Measurements from ENCODE around the gene PHLDB2. TPM values are rescaled to one million over a fixed set of nuclear protein-coding genes. Genes with fewer than 3 reads are reported as not detected.

Gene PHLDB2
- total and polyA plus RNA-seq, 12 donors = 6.2 to 39.6 (median 13.9) TPM

GRCh38 chr3:111820651-111821050 lies 38.4 kb upstream of the PHLDB2 start:
- H3K27me3 ChIP-seq = no peaks in the 10 kb centered on the region
- H3K36me3 ChIP-seq (replicated peaks in 1 of 2) = no peaks in the 10 kb centered on the region
- no peak overlapping the region for H3K27ac ChIP-seq
- no peak for TF ChIP-seq CTCF (IDR thresholded peaks at IDR 0.05)
- no peak for TF ChIP-seq POLR2A (IDR thresholded peaks at IDR 0.05)
- H3K4me3 ChIP-seq = no peak overlapping the region
- 92 to 97% (median 94%) methylated on average over 3 of the region's 3 CpGs for WGBS, 4 donors
- H3K9me3 ChIP-seq (replicated peaks in 1 of 3) = no peaks in the 10 kb centered on the region
- no peak for DNase-seq
- intact Hi-C loops (cut with DNase I) = no loop called here
- H3K4me1 ChIP-seq (replicated peaks in 1 of 2) = no peaks in the 10 kb centered on the region

GRCh38 chr3:111821891-111822290 lies 37.2 kb upstream of the PHLDB2 start:
- no peak for DNase-seq
- H3K4me1 ChIP-seq (replicated peaks in 1 of 2) = no peaks in the 10 kb centered on the region
- H3K4me3 ChIP-seq = no peak overlapping the region
- no peak overlapping the region for H3K27ac ChIP-seq
- H3K36me3 ChIP-seq (replicated peaks in 1 of 2) = no peaks in the 10 kb centered on the region
- no peaks in the 10 kb centered on the region for H3K9me3 ChIP-seq (replicated peaks in 1 of 3)
- TF ChIP-seq CTCF (IDR thresholded peaks at IDR 0.05) (no peak), POLR2A (IDR thresholded peaks at IDR 0.05) (no peak)
- H3K27me3 ChIP-seq = no peaks in the 10 kb centered on the region
- intact Hi-C loops (cut with DNase I) = no loop called here

- Histone ChIP-seq H3K27me3 (no peaks in the 10 kb centered on the region), H3K4me3 (no peak overlapping the region), H3K9me3 (replicated peaks in 1 of 3) (no peaks in the 10 kb centered on the region), H3K4me1 (replicated peaks in 1 of 2) (no peaks in the 10 kb centered on the region), H3K36me3 (replicated peaks in 1 of 2) (no peaks in the 10 kb centered on the region), H3K27ac (no peak overlapping the region)
- DNase-seq = no peak
- WGBS, 4 donors = 73 to 86% (median 84%) methylated on average over 1 of the region's 1 CpG
- TF ChIP-seq CTCF (IDR thresholded peaks at IDR 0.05) (no peak), POLR2A (IDR thresholded peaks at IDR 0.05) (no peak)
- intact Hi-C loops (cut with DNase I) = no loop called here
These were observed 36.3 kb upstream of the PHLDB2 start for GRCh38 chr3:111822804-111823203.

- intact Hi-C loops (cut with DNase I) = no loop called here
- no peaks in the 10 kb centered on the region for H3K4me1 ChIP-seq (replicated peaks in 1 of 2)
- 87 to 90% (median 88%) methylated on average over 4 of the region's 4 CpGs for WGBS, 4 donors
- H3K36me3 ChIP-seq (replicated peaks in 1 of 2) = no peaks in the 10 kb centered on the region
- no peaks in the 10 kb centered on the region for H3K27me3 ChIP-seq
- DNase-seq = no peak
- no peak overlapping the region for H3K4me3 ChIP-seq
- H3K9me3 ChIP-seq (replicated peaks in 1 of 3) = no peaks in the 10 kb centered on the region
- TF ChIP-seq CTCF (IDR thresholded peaks at IDR 0.05) (no peak), POLR2A (IDR thresholded peaks at IDR 0.05) (no peak)
- no peak overlapping the region for H3K27ac ChIP-seq
These were observed 35.7 kb upstream of the PHLDB2 start for GRCh38 chr3:111823341-111823855.
